ENCODE data around the gene RARS2. TPM values are rescaled to one million over a fixed set of nuclear protein-coding genes. Genes with fewer than 3 reads are reported as not detected.

Gene RARS2
- total and polyA plus RNA-seq, 9 of the 15 experiments (the other 6 are each of a cell fraction or from before 2014, with no cell fraction given): 30.0 to 92.7 (median 43.4) TPM

- TF ChIP-seq SMAD2 (IDR thresholded peaks at IDR 0.05; ENCODE audit: low read depth, low read length) (no peak), TAF1 (IDR thresholded peaks at IDR 0.05; ENCODE audit: control insufficient read depth, extremely low read depth, insufficient read depth, low read length, severe bottlenecking) (peak; percentile 93), EWSR1 (IDR thresholded peaks at IDR 0.05; ENCODE audit: borderline replicate concordance, low read depth, partially characterized antibody) (no peak), POLR2G (IDR thresholded peaks at IDR 0.05; ENCODE audit: low read depth, low read length) (peak; percentile 98), MXI1 (IDR thresholded peaks at IDR 0.05; ENCODE audit: low read depth, low read length) (no peak), ZBTB34 (CRISPR knock-in tag; IDR thresholded peaks at IDR 0.05) (no peak), ARID3B (CRISPR knock-in tag; IDR thresholded peaks at IDR 0.05; ENCODE audit: borderline replicate concordance) (no peak), NFE2 (IDR thresholded peaks at IDR 0.05; ENCODE audit: low read depth) (peak; percentile 37; the same call in 1 of the 2 replicates), RUNX1 (IDR thresholded peaks at IDR 0.05; ENCODE audit: low read depth) (0 out of 2 replicates have a peak, but pooled peaks have one; percentile 37), TOE1 (IDR thresholded peaks at IDR 0.05; ENCODE audit: borderline replicate concordance) (no peak), TOE1 (CRISPR knock-in tag; IDR thresholded peaks at IDR 0.05; ENCODE audit: borderline replicate concordance, low read depth) (peak; percentile 70; the same call in 1 of the 2 replicates), E2F4 (CRISPR knock-in tag; IDR thresholded peaks at IDR 0.05; ENCODE audit: low read depth) (peak; percentile 95), SETDB1 (IDR thresholded peaks at IDR 0.05; ENCODE audit: low read length) (no peak), NCOR1 (IDR thresholded peaks at IDR 0.05) (no peak), SMC3 (conservative IDR thresholded peaks at IDR 0.05; ENCODE audit: insufficient read depth, low read depth, low read length) (no peak), GABPB1 (CRISPR knock-in tag; IDR thresholded peaks at IDR 0.05) (peak; percentile 95), ATF3 (IDR thresholded peaks at IDR 0.05) (no peak), ATF3 (CRISPR knock-in tag; conservative IDR thresholded peaks at IDR 0.05) (no peak), SIX5 (IDR thresholded peaks at IDR 0.05; ENCODE audit: borderline replicate concordance in 1 of 2, insufficient read depth in 1 of 2, low read depth in 1 of 2, low read length in 2 of 2) (no peak), C11orf30 (IDR thresholded peaks at IDR 0.05; ENCODE audit: low read depth) (peak; percentile 91), MAX (CRISPR knock-in tag; IDR thresholded peaks at IDR 0.05) (peak; percentile 89), ETV5 (CRISPR knock-in tag; IDR thresholded peaks at IDR 0.05; ENCODE audit: low read depth) (peak; percentile 87), SAFB (IDR thresholded peaks at IDR 0.05; ENCODE audit: borderline replicate concordance, low read depth, low read length) (no peak)
These were observed at the start of gene RARS2, which contains the start of gene ORC3 (continued) for GRCh38 chr6:87589693-87590416.

All from K562 (cell line).